PC-3 (cell line): ENCODE data around the gene FA2H.

ENCODE experiments used
- CTCF ChIP-seq: fragments of 300-600 bp; sonication (generic); conservative IDR thresholded peaks from 2 replicates; pipeline ENCODE4 v1.5.1; 2017; ENCODE audit warnings: antibody characterized with exemption, low read depth, mild to moderate bottlenecking, low read length
- EZH2 ChIP-seq: fragments of 300-600 bp; sonication (generic); IDR thresholded peaks from one replicate; pipeline ENCODE4 v1.6.1; 2017; ENCODE audit warnings: antibody characterized with exemption, mild to moderate bottlenecking, low read length; ENCODE audit not compliant: unreplicated experiment

- TF ChIP-seq CTCF (no peak), EZH2 (no peak)
Measured at GRCh38 chr16:74752756-74753155, 21.9 kb downstream of the FA2H start.
